Measurements from ENCODE around the gene POLG.
"Not testable (repeated sequence)": the region's sequence is repeated elsewhere in the genome, so short reads cannot be mapped to it uniquely, and the experiment has no call there.

The POLG gene

DNA sequence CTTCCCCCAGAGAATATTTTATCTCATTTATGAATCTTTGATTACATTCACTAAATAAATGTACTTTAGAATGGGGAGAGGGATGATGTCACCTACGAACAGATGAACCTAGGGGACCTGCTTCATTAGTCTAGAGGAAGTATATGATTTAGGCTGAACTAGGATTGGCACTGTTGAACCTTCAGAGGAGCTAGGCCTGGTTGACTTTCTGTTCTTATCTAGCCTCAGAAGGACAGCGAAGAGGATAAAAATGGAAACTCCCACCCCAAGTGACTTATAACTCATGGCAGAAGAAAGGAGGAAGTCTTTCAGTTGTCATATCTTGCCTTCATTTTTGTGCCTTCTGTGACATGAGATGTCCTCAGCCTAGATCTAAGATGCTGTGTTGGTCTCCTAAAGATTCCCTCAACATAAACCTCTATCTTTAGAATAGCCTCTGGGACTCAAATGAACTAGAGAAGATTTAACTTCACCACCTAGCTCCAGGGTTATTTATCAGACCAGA lies 42.6 kb downstream of the POLG start:
- in situ Hi-C loops (cut with MboI; ENCODE audit: low sequenced_read_pairs): no loop called here

DNA sequence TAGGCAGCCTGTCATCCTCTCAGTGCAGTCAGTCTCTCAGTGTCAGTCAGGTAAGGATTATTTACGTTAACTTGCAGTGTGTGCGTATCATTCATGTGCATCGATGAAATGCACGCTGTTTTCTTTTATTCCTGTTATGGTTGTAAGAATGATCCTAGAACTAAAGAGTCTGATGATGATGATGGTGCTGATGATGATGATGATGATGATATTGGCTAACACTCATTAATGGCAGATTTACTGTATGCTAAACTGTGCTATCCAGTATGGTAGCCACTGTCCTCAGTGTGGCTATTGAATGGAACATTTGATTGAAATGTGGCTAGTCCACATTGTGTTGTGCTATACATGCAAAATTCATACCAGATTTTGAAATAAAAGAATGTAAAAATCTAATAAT lies 51.4 kb downstream of the POLG start:
- in situ Hi-C loops (cut with MboI; ENCODE audit: low sequenced_read_pairs): no loop called here

DNA sequence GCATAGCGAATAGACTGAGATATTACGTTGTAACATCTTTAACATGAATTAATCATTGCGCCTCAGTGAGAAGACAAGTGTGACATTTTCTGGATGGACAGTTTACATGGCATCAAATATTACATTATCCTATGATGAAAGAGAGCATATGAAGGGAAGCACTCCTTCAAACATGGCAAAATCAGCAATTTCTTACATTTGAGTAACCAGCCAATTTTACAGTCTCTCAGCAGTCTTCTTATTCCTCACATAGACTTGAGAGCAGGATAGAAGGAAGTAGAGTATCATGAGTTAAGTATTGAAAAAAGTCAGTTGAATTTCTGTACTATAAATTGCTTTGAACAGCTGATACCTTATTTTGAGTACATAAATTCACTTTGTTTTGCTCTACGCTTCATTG lies 52.0 kb downstream of the POLG start:
- in situ Hi-C loops (cut with MboI; ENCODE audit: low sequenced_read_pairs): no loop called here

DNA sequence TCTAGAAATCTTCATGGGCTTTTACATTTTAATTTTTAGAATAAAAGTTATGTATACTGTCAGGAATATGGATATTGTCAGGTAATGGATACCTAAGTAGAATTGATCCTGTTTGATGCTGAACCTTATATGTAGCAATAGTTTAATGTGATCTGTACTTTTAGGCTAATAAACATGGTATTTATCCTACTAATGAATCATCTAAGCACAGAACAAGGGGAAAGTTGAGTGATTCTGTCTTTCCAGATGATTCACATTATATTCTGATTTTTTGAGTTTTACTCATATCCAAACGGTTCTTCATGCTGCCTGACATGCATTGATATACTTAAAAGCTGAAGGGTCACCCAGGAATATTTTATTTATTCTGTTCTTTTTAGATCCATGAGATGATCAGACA lies 56.3 kb downstream of the POLG start:
- in situ Hi-C loops (cut with MboI; ENCODE audit: low sequenced_read_pairs): no loop called here

DNA sequence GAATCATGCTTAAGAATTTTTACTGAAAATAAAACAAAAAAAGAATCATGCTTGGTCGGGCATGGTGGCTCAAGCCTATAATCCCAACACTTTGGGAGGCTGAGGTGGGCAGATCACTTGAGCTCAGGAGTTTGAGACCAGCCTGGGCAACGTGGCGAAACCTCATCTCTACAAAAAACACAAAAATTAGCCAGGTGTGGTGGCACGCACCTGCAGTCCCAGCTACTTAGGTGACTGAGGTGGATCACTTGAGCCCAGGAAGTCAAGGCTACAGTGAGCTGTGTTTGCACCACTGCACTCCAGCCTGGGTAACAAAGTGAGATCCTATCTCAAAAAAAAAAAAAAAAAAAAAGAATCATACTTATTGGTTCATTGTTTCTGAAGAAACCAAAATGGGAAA lies 57.3 kb downstream of the POLG start:
- in situ Hi-C loops (cut with MboI; ENCODE audit: low sequenced_read_pairs): not testable (repeated sequence)
